Iris pigment epithelial cell (primary cell): Measurements from ENCODE around the gene DTD2.

Source experiments
- DNase-seq: peaks from one replicate; pipeline ENCODE4 v3.0.0-alpha.2; 2011; ENCODE audit warnings: low read depth

Gene DTD2

GRCh38 chr14:31405106-31405505, 52.2 kb downstream of the DTD2 start:
- no peak for DNase-seq

- DNase-seq = no peak
Measured at GRCh38 chr14:31403707-31404106, 53.6 kb downstream of the DTD2 start.

- DNase-seq = no peak
Measured at GRCh38 chr14:31402764-31403439, 54.4 kb downstream of the DTD2 start.

DNA sequence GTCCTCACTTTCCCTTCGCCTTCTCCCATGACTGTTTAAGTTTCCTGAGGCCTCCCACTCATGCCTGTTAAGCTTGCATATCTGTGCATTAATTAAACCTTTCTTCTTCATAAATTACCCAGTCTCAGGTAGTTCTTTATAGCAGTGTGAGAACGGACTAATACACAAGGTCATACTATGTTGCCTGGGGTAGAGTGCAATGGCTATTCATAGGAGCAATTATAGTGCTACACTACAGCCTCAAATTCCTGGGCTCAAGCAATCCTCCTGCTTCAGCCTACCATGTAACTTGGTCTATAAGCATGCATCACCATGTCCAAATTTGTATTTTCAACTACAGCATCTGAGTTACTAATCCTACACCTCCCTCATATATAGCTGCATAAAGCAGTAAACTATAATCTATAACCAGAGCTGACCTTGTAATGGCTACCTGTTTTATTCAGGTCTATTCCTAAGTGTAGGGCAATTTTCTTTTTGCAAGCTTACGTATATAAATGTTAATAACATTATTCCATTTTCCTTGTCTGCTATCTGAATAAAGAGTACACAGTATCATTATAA, 55.9 kb downstream of the DTD2 start:
- DNase-seq = no peak

DNA sequence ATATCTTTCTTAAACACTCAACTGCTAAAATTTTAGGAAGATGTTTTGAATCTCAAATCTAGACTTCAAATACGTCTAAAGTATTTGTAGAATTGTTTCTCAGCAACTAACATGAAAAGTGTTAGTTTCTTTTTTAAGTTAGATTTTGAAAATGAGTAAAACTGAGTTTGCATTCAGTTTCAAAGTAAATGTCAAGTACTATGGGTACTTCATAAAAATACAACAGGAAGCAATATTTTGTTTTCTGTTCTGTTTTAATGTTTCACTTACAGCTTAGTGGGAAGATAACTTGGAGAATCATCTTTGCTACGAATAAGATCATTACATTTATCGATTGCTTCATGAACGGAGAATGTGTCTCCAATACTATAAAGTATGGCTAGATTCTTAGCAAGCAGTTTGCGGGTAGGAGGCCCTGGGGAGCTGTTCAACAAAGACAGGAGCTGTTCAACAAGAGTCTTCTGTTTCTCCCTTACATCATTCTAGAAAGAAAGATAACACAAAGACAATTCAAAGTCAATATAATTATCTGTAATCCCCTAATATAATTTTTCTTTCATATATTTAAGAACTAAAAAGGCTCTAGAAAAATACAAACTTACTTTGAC, 57.2 kb downstream of the DTD2 start:
- DNase-seq = no peak
